Sigmoid colon (tissue), 7 donors: ENCODE data around the gene VPS45. TPM values are rescaled to one million over a fixed set of nuclear protein-coding genes. Genes with fewer than 3 reads are reported as not detected.
"Not testable (repeated sequence)": the region's sequence is repeated elsewhere in the genome, so short reads cannot be mapped to it uniquely, and the experiment has no call there.

ENCODE experiments used
- DNase-seq: peaks from one replicate; pipeline ENCODE4 v3.0.0-alpha.2; 2019
- H3K27ac ChIP-seq, 4 donors: fragments of 200-600 bp; sonication (generic); one replicate each; pipeline ENCODE4 v1.5.1; 2016 to 2019; ENCODE audit warnings: mild to moderate bottlenecking in 1 of 4
- H3K27me3 ChIP-seq, 3 donors: fragments of 200-600 bp; sonication (generic); one replicate each; pipeline ENCODE4 v1.5.1; 2019; ENCODE audit warnings: mild to moderate bottlenecking in 1 of 3
- H3K36me3 ChIP-seq, 4 donors: fragments of 200-600 bp; sonication (generic); one replicate each; pipeline ENCODE4 v1.5.1; 2016 to 2019
- H3K4me1 ChIP-seq, 4 donors: fragments of 200-600 bp; sonication (generic); one replicate each; pipeline ENCODE4 v1.5.1; 2017 to 2019
- H3K4me3 ChIP-seq, 4 donors: fragments of 200-600 bp; sonication (generic); one replicate each; pipeline ENCODE4 v1.5.1; 2017 to 2019; ENCODE audit warnings: mild to moderate bottlenecking in 2 of 4, moderate library complexity in 1 of 4
- H3K9me3 ChIP-seq, 4 donors: fragments of 200-600 bp in 3 of 4; sonication (generic) in 3 of 4; one replicate each; pipeline versions ENCODE4 v1.5.1 to v1.6.1; 2013 to 2019
- EP300 ChIP-seq, 4 donors: sonication (generic); formaldehyde crosslinking; IDR thresholded peaks; one replicate each; pipeline ENCODE4 v1.6.1; 2017; ENCODE audit warnings: antibody characterized with exemption in 4 of 4
- POLR2A ChIP-seq, 2 donors: fragments of 450-650 bp; IDR thresholded peaks; one replicate each; pipeline ENCODE4 v1.6.1; 2016; ENCODE audit warnings: antibody characterized with exemption in 2 of 2, mild to moderate bottlenecking in 2 of 2, moderate library complexity in 2 of 2
- POLR2AphosphoS5 ChIP-seq, 4 donors: sonication (generic); formaldehyde crosslinking; IDR thresholded peaks; one replicate each; pipeline ENCODE4 v1.6.1; 2017; ENCODE audit warnings: antibody characterized with exemption in 4 of 4
- WGBS, 2 donors: extraction: QIAGEN DNeasy Blood & Tissue Kit; methylation state at CpG; one replicate each; pipeline ENCODE4 v1.1.7; 2013; 5-methylcytosine and 5-hydroxymethylcytosine counted together
- intact Hi-C: fragments of 100-400 bp; cut with DNase I; formaldehyde crosslinking; loops from one replicate; pipeline ENCODE4 v1.15.1; 2023
- polyA plus RNA-seq, 3 donors: library from polyadenylated mRNA; stranded (reverse); fragments of 200-250 nt; gene quantifications; one replicate each; pipeline ENCODE4 v1.2.3, GENCODE V29; 2013
- total RNA-seq, 4 donors: library from RNA; depleted of rRNA; stranded (reverse); fragments of >200 nt; gene quantifications; one replicate each; pipeline ENCODE4 v1.1.0, GENCODE V29; 2016
- TF ChIP-seq, protein P1 (sequence below), 4 experiments: fragments of 450-650 bp in 3 of 4; fragments of 200-600 bp in 1 of 4; IDR thresholded peaks; one replicate each; pipeline ENCODE4 v1.5.1; 2016 to 2019; ENCODE audit warnings: antibody characterized with exemption in 4 of 4, mild to moderate bottlenecking in 3 of 4, moderate library complexity in 2 of 4
- donor health status: healthy with polysubstance abuse.
- donor health status: Bipolar disorder and iron deficiency.
- donor health status: healthy.

Gene VPS45
- total and polyA plus RNA-seq, 7 donors = 16.2 to 68.1 (median 44.6) TPM

DNA sequence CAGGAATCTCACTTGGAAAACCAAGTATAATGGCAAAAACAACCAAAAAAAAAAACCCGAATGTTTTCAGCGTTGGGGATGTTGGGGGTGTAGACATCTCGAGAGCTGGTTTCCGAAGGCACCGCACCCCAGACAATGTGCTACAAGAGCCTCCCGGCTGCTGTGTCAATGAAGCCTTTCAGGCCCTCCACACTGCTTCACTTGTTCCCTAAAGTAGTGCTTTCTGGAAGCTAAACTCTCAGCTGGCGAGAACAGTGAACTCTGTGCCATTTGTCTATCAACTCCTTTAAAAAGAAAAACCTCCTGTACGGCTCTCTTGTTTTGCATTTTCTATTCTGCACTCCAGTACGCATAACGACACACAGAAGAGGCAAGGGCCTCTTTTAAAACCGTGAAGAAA, 114.7 kb downstream of the VPS45 start:
- H3K27ac ChIP-seq = peak overlapping the region in 1 of 4 donors; percentile 31

DNA sequence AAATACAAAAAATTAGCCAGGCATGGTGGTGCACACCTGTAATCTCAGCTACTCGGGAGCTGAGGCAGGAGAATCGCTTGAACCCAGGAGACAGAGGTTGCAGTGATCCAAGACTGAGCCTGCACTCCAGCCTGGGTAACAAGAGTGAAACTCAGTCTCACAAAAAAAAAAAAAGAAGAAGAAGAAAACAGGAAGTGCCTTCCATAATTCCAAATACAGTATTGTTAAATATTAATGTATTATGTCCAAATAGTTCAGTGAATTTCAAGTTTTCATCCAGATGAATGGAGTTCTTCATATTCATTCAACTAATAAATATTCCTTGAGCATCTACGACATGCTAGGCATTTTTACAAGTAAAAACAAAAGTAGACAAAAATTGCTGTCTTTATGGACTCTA, 115.5 kb downstream of the VPS45 start:
- H3K9me3 ChIP-seq = no peaks in the 10 kb centered on the region

More for the DNA sequence above, 114.7 kb downstream of the VPS45 start:
- TF ChIP-seq, protein P1, sequence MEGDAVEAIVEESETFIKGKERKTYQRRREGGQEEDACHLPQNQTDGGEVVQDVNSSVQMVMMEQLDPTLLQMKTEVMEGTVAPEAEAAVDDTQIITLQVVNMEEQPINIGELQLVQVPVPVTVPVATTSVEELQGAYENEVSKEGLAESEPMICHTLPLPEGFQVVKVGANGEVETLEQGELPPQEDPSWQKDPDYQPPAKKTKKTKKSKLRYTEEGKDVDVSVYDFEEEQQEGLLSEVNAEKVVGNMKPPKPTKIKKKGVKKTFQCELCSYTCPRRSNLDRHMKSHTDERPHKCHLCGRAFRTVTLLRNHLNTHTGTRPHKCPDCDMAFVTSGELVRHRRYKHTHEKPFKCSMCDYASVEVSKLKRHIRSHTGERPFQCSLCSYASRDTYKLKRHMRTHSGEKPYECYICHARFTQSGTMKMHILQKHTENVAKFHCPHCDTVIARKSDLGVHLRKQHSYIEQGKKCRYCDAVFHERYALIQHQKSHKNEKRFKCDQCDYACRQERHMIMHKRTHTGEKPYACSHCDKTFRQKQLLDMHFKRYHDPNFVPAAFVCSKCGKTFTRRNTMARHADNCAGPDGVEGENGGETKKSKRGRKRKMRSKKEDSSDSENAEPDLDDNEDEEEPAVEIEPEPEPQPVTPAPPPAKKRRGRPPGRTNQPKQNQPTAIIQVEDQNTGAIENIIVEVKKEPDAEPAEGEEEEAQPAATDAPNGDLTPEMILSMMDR (IDR thresholded peaks at IDR 0.05) = no peak
- TF ChIP-seq EP300 (IDR thresholded peaks at IDR 0.05) (no peak), POLR2A (IDR thresholded peaks at IDR 0.05) (no peak), POLR2AphosphoS5 (IDR thresholded peaks at IDR 0.05) (no peak)
- peaks cover 0 to 10% (median 2%) of the 10 kb centered on the region in 4 donors for H3K4me1 ChIP-seq
- peak; percentile 68 for DNase-seq
- no peaks in the 10 kb centered on the region for H3K36me3 ChIP-seq
- H3K27me3 ChIP-seq = no peaks in the 10 kb centered on the region
- H3K4me3 ChIP-seq = no peak overlapping the region
- 90 to 91% methylated on average over 11 of the region's 11 CpGs for WGBS, 2 donors
- H3K9me3 ChIP-seq = no peaks in the 10 kb centered on the region
- intact Hi-C loops = no loop called here

DNA sequence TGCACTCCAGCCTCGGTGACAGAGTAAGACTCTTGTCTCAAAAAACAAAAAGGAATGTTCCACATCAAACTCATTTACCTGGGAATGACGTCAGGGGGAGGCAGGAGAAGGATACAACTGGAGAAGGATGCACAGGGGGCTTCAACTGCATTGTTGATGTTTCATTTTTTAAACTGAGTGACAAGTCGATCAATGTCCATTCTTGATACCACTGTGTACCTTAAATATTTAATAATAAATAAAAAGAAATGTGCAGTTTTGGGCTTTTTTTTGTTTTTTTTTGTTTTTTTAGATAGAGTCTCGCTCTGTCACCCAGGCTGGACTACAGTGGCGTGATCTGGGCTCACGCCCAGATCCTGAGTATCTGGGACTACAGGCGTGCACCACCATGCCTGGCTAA, 117.9 kb downstream of the VPS45 start:
- DNase-seq = no peak
- H3K36me3 ChIP-seq = no peaks in the 10 kb centered on the region
- H3K4me3 ChIP-seq = no peak overlapping the region
- 91 to 93% methylated on average over 7 of the region's 7 CpGs for WGBS, 2 donors
- no peaks in the 10 kb centered on the region for H3K9me3 ChIP-seq
- peaks cover 0 to 10% (median 2%) of the 10 kb centered on the region in 4 donors for H3K4me1 ChIP-seq
- TF ChIP-seq POLR2A (IDR thresholded peaks at IDR 0.05) = no peak
- TF ChIP-seq, protein P1 (IDR thresholded peaks at IDR 0.05) = no peak
- TF ChIP-seq EP300 (IDR thresholded peaks at IDR 0.05) = no peak
- TF ChIP-seq POLR2AphosphoS5 (IDR thresholded peaks at IDR 0.05) = no peak
- H3K27me3 ChIP-seq = no peaks in the 10 kb centered on the region
- intact Hi-C loops = loop anchor here (5.0 kb wide), 1 partner anchor 223 kb away; no protein-coding TSS in a partner anchor
- H3K27ac ChIP-seq = no peak overlapping the region

More for the DNA sequence above, 115.5 kb downstream of the VPS45 start:
- no peak for TF ChIP-seq POLR2AphosphoS5 (IDR thresholded peaks at IDR 0.05)
- Histone ChIP-seq H3K4me1 (peaks cover 0 to 10% (median 2%) of the 10 kb centered on the region in 4 donors), H3K27me3 (no peaks in the 10 kb centered on the region), H3K4me3 (no peak overlapping the region), H3K36me3 (no peaks in the 10 kb centered on the region), H3K27ac (peak overlapping the region; percentile 6 to 31 (median 16))
- intact Hi-C loops = no loop called here
- no peak for DNase-seq
- 88 to 93% methylated on average over 3 of the region's 3 CpGs for WGBS, 2 donors

DNA sequence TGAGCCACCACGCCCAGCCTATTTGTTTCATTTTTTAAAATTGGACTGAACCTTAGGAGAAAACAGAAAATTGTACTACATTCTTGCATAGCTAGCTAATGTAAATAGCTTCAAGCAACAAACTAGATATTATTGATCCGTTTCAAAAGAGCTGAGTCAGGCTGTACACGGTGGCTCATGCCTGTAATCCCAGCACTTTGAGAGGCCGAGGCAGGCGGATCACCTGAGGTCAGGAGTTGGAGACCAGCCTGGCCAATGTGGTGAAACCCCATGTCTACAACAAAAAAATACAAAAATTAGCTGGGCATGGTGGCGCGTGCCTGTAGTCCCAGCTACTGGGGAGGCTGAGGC, 118.8 kb downstream of the VPS45 start:
- not testable (repeated sequence) for H3K27me3 ChIP-seq, H3K4me3 ChIP-seq, H3K9me3 ChIP-seq, H3K36me3 ChIP-seq, DNase-seq
- Histone ChIP-seq H3K27ac (peak overlapping the region in 3 of 4 donors; percentile 22 to 52 (median 33)), H3K4me1 (peaks cover 0 to 10% (median 2%) of the 10 kb centered on the region in 4 donors)
- intact Hi-C loops = loop anchor here (5.0 kb wide), 1 partner anchor 224 kb away; no protein-coding TSS in a partner anchor
- 74 to 84% methylated on average over 7 of the region's 7 CpGs for WGBS, 2 donors

DNA sequence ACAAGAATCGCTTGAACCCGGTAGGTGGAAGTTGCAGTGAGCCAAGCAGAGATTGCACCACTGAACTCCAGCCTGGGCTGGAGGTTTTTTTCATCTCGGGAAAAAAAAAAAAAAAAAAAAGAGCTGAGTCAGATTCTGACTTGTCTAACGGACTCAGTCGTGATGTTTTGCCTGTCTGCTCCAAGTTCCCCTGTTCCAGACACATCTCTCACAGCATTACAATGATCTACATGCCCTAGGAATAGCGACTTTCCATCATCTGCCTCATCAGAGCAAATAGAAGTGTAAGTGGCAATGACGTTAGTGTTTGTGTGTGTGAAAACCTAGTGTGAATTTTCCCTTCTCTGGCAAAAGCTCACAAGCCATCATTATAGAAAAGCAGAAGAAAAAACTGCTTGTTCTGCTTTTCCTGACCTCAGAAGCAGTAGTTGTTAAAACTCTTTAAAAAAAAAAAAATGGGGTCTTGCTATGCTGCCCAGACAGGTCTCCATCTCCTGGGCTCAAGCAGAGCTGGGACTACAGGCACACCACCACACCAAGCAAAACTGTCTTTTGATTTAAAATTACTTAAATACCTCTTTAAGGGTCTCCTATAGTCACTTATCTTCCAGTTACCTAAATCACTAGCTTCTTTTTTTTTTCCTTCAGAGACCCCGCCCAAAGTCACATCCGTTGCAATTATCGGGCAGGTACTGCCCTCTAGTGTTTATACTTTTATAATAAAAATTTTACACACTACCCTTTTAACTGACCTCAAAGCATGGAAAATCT, 119.4 kb downstream of the VPS45 start:
- TF ChIP-seq, protein P1 (IDR thresholded peaks at IDR 0.05) = peak in 3 of 4 experiments; percentile 22 to 42 (median 36)
- no peak for TF ChIP-seq POLR2A (IDR thresholded peaks at IDR 0.05)
- H3K36me3 ChIP-seq = no peaks in the 10 kb centered on the region
- peaks cover 0 to 12% (median 3%) of the 10 kb centered on the region in 4 donors for H3K4me1 ChIP-seq
- no peak for DNase-seq
- H3K27me3 ChIP-seq = no peaks in the 10 kb centered on the region
- intact Hi-C loops = loop anchor here (5.0 kb wide), 1 partner anchor 225 kb away; no protein-coding TSS in a partner anchor
- peak overlapping the region in 2 of 4 donors; percentile 1 to 25 for H3K4me3 ChIP-seq
- H3K9me3 ChIP-seq = no peaks in the 10 kb centered on the region
- peak overlapping the region in 2 of 4 donors; percentile 33 to 52 for H3K27ac ChIP-seq
- WGBS, 2 donors = 20 to 24% methylated on average over 10 of the region's 10 CpGs
